GM23248 (cell line): Measurements from ENCODE around the gene URAD. TPM values are rescaled to one million over a fixed set of nuclear protein-coding genes. Genes with fewer than 3 reads are reported as not detected.

ENCODE experiments used
- DNase-seq: peaks from one replicate; pipeline ENCODE4 v3.0.0-alpha.2; 2015
- H2AFZ ChIP-seq: fragments of 200-600 bp; sonication (generic); 2 replicates; pipeline ENCODE4 v1.6.1; 2016; ENCODE audit warnings: antibody characterized with exemption
- H3F3A ChIP-seq: fragments of 200-600 bp; sonication (generic); 2 replicates; pipeline ENCODE4 v1.6.1; 2016; ENCODE audit warnings: mild to moderate bottlenecking, antibody characterized with exemption, mixed run types; ENCODE audit not compliant: insufficient read depth
- H3K27ac ChIP-seq: fragments of 200-600 bp; sonication (generic); 2 replicates; pipeline ENCODE4 v1.5.1; 2016; ENCODE audit warnings: mild to moderate bottlenecking
- H3K27me3 ChIP-seq: fragments of 200-600 bp; sonication (generic); replicated peaks from 2 replicates; pipeline ENCODE4 v1.6.1; 2016; ENCODE audit warnings: mild to moderate bottlenecking; ENCODE audit not compliant: insufficient read depth
- H3K36me3 ChIP-seq: fragments of 200-600 bp; sonication (generic); 2 replicates; pipeline ENCODE4 v1.6.1; 2016; ENCODE audit warnings: low read depth, mild to moderate bottlenecking
- H3K4me1 ChIP-seq: fragments of 200-600 bp; sonication (generic); 2 replicates; pipeline ENCODE4 v1.6.1; 2016; ENCODE audit warnings: mild to moderate bottlenecking; ENCODE audit not compliant: insufficient read depth
- H3K4me2 ChIP-seq: fragments of 200-600 bp; sonication (generic); one replicate; pipeline ENCODE4 v1.6.1; 2016; ENCODE audit warnings: mild to moderate bottlenecking; ENCODE audit not compliant: unreplicated experiment
- H3K4me3 ChIP-seq: fragments of 200-600 bp; sonication (generic); 2 replicates; pipeline ENCODE4 v1.5.1; 2016; ENCODE audit warnings: mild to moderate bottlenecking
- H3K79me2 ChIP-seq: fragments of 200-600 bp; sonication (generic); 2 replicates; pipeline ENCODE4 v1.6.1; 2016; ENCODE audit warnings: mild to moderate bottlenecking; ENCODE audit not compliant: insufficient read depth
- H3K9ac ChIP-seq: fragments of 200-600 bp; sonication (generic); 2 replicates; pipeline ENCODE4 v1.6.1; 2016; ENCODE audit warnings: mild to moderate bottlenecking
- H3K9me2 ChIP-seq: fragments of 200-600 bp; sonication (generic); 2 replicates; pipeline ENCODE4 v1.6.1; 2016; ENCODE audit warnings: mixed run types, mild to moderate bottlenecking, moderate library complexity; ENCODE audit not compliant: insufficient read depth
- H3K9me3 ChIP-seq: fragments of 200-600 bp; sonication (generic); one replicate; pipeline ENCODE4 v1.6.1; 2017; ENCODE audit warnings: low read depth
- H4K20me1 ChIP-seq: fragments of 200-600 bp; sonication (generic); 2 replicates; pipeline ENCODE4 v1.6.0; 2016; ENCODE audit not compliant: insufficient read depth
- EZH2 ChIP-seq: fragments of 200-600 bp; sonication (generic); IDR thresholded peaks from 2 replicates; pipeline ENCODE4 v1.6.1; 2018; ENCODE audit warnings: antibody characterized with exemption, mild to moderate bottlenecking; ENCODE audit not compliant: insufficient read depth, poor library complexity, severe bottlenecking
- EZH2phosphoT487 ChIP-seq: fragments of 200-600 bp; sonication (generic); IDR thresholded peaks from 2 replicates; pipeline ENCODE4 v1.6.1; 2018; ENCODE audit warnings: antibody characterized with exemption, moderate library complexity, mild to moderate bottlenecking, low read depth; ENCODE audit not compliant: insufficient read depth
- WGBS, 2 experiments: methylation state at CpG; one replicate each; pipeline ENCODE4 v1.1.6; 2015 to 2017; ENCODE audit warnings: low lambda C conversion rate in 2 of 2, low coverage in 1 of 2; ENCODE audit errors: missing lambda C conversion rate in 2 of 2; 5-methylcytosine and 5-hydroxymethylcytosine counted together
- in situ Hi-C: fragments of 300-500 bp; cut with MboI; formaldehyde crosslinking; loops from 2 replicates; pipeline ENCODE4 v1.15.0; 2020
- polyA plus RNA-seq: library from polyadenylated mRNA; unstranded; fragments of >200 nt; fragmentation: Nextera tagmentation; extraction: Ambion mirVana; gene quantifications from 2 replicates; pipeline ENCODE4 v1.2.1, GENCODE V29; 2016
- total RNA-seq: library from RNA; depleted of rRNA; stranded (reverse); fragments of >200 nt; shearing (Covaris generic); gene quantifications from 2 replicates; pipeline ENCODE4 v1.2.3, GENCODE V29; 2014

URAD gene
- total and polyA plus RNA-seq, 2 experiments from 2014 or later: not detected

DNA sequence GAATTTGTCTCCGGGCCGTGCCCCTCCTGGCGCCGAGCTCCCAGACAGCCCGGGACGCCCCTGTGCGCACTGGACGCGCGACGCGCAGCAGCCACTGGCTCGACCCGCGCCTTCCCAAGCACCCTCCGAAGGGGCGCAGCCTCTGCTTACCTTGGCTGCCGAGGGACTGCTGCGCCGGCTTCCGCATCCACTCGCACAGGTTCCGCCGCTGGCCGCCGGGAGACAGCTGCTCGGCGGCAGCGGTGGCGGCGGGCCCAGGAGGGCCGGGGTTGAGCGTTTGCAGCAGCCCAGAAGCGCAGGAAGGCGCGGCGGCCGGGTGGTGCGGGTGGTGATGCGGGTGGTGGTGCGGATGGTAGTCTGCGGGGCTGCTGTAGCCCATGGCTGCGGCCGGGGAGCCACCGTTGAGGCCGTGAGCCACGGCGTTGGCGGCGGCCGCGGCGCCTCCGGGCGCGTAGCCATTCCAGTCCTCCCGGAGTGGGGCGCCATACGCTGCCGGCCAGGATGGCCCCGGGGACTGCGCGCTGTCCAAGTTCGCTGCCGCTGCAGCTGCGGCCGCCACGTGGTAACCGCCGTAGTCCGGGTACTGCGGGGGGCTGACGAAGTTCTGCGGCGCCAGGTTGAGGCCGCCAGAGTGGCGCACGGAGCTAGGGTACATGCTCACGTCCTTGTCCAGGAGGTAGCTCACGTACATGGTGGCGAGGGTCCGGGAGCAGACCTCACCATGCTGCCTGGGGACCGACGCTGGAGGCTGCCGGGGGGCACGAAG lies 20.0 kb downstream of the URAD start:
- no peak overlapping the region for H3K4me2 ChIP-seq
- H4K20me1 ChIP-seq: no peaks in the 10 kb centered on the region
- H3K9ac ChIP-seq: no peak overlapping the region
- H2AFZ ChIP-seq: no peak overlapping the region
- no peak overlapping the region for H3K4me3 ChIP-seq
- H3K27ac ChIP-seq: no peak overlapping the region
- H3K9me3 ChIP-seq: no peaks in the 10 kb centered on the region
- WGBS, 2 experiments: 3 to 5% methylated on average over 62 to 73 of the region's 86 CpGs
- TF ChIP-seq EZH2phosphoT487 (no peak), EZH2 (no peak)
- H3K4me1 ChIP-seq: no peaks in the 10 kb centered on the region
- H3K9me2 ChIP-seq: no peaks in the 10 kb centered on the region
- H3F3A ChIP-seq: no peaks in the 10 kb centered on the region
- no peak for DNase-seq
- H3K79me2 ChIP-seq: no peaks in the 10 kb centered on the region
- in situ Hi-C loops: no loop called here
- peaks cover 97% of the 10 kb centered on the region for H3K27me3 ChIP-seq
- H3K36me3 ChIP-seq: no peaks in the 10 kb centered on the region

- H3K36me3 ChIP-seq: no peaks in the 10 kb centered on the region
- no peaks in the 10 kb centered on the region for H3K79me2 ChIP-seq
- no peak overlapping the region for H3K4me2 ChIP-seq
- H3K4me1 ChIP-seq: no peaks in the 10 kb centered on the region
- H3K9me3 ChIP-seq: no peaks in the 10 kb centered on the region
- H2AFZ ChIP-seq: no peak overlapping the region
- in situ Hi-C loops: no loop called here
- TF ChIP-seq EZH2phosphoT487: no peak
- TF ChIP-seq EZH2: peak; percentile 76
- no peaks in the 10 kb centered on the region for H3F3A ChIP-seq
- no peak overlapping the region for H3K9ac ChIP-seq
- WGBS, 2 experiments: 1 to 2% methylated on average over 28 to 31 of the region's 33 CpGs
- H3K4me3 ChIP-seq: no peak overlapping the region
- H4K20me1 ChIP-seq: no peaks in the 10 kb centered on the region
- no peak overlapping the region for H3K27ac ChIP-seq
- no peaks in the 10 kb centered on the region for H3K9me2 ChIP-seq
- no peak for DNase-seq
- peaks cover 96% of the 10 kb centered on the region for H3K27me3 ChIP-seq
Measured at GRCh38 chr13:27967736-27968315, 20.7 kb downstream of the URAD start.

GRCh38 chr13:27967203-27967735 lies 21.2 kb downstream of the URAD start:
- H3K9ac ChIP-seq: no peak overlapping the region
- H3K4me2 ChIP-seq: no peak overlapping the region
- H4K20me1 ChIP-seq: no peaks in the 10 kb centered on the region
- H3K36me3 ChIP-seq: no peaks in the 10 kb centered on the region
- no peak for DNase-seq
- peak; percentile 76 for TF ChIP-seq EZH2
- TF ChIP-seq EZH2phosphoT487: no peak
- no peaks in the 10 kb centered on the region for H3K79me2 ChIP-seq
- no peaks in the 10 kb centered on the region for H3K9me3 ChIP-seq
- H3K4me1 ChIP-seq: no peaks in the 10 kb centered on the region
- no peak overlapping the region for H3K4me3 ChIP-seq
- in situ Hi-C loops: no loop called here
- no peak overlapping the region for H2AFZ ChIP-seq
- 3 to 7% methylated on average over 18 of the region's 18 CpGs for WGBS, 2 experiments
- H3F3A ChIP-seq: no peaks in the 10 kb centered on the region
- no peaks in the 10 kb centered on the region for H3K9me2 ChIP-seq
- H3K27ac ChIP-seq: no peak overlapping the region
- peaks cover 95% of the 10 kb centered on the region for H3K27me3 ChIP-seq

GRCh38 chr13:27966641-27967202 lies 21.8 kb downstream of the URAD start:
- peaks cover 95% of the 10 kb centered on the region for H3K27me3 ChIP-seq

More at GRCh38 chr13:27966641-27967202, 21.8 kb downstream of the URAD start:
- H3F3A ChIP-seq: no peaks in the 10 kb centered on the region
- H3K79me2 ChIP-seq: no peaks in the 10 kb centered on the region
- H2AFZ ChIP-seq: no peak overlapping the region
- TF ChIP-seq EZH2 (no peak), EZH2phosphoT487 (no peak)
- H3K9me3 ChIP-seq: no peaks in the 10 kb centered on the region
- H4K20me1 ChIP-seq: no peaks in the 10 kb centered on the region
- no peaks in the 10 kb centered on the region for H3K4me1 ChIP-seq
- H3K36me3 ChIP-seq: no peaks in the 10 kb centered on the region
- no peak overlapping the region for H3K4me3 ChIP-seq
- no peak for DNase-seq
- H3K4me2 ChIP-seq: no peak overlapping the region
- no peak overlapping the region for H3K9ac ChIP-seq
- H3K9me2 ChIP-seq: no peaks in the 10 kb centered on the region
- H3K27ac ChIP-seq: no peak overlapping the region
- in situ Hi-C loops: no loop called here
- 3 to 8% methylated on average over 19 to 34 of the region's 38 CpGs for WGBS, 2 experiments
